Measurements from ENCODE around the gene LYRM4. TPM values are rescaled to one million over a fixed set of nuclear protein-coding genes. Genes with fewer than 3 reads are reported as not detected.
"Not testable (repeated sequence)": the region's sequence is repeated elsewhere in the genome, so short reads cannot be mapped to it uniquely, and the experiment has no call there.

LYRM4 gene
- total RNA-seq, 1 donor from 2014 or later: 39.3 TPM

DNA sequence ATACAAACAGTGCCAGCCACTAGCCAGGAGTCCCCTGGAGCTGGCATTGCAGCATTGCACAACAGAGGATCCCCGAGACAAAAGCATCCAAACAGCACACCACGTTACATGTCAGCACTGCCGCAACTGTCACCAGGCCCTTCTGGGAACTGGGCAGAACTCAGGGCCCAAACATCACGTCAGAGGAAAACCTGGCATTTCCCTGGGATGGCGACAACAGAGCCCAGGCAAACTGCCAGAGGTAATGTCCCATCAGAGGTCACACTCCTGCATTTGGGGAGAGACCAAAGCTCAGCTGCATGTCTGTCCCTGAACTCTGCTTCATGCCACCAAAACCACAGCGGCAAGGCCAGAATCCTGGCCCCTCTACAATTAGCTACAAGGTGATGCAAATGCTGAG, 139.3 kb downstream of the LYRM4 start:
- no peak overlapping the region for H3K27ac Mint-ChIP-seq (ENCODE audit: unreplicated experiment)
- peaks cover 2% of the 10 kb centered on the region for H3K36me3 Mint-ChIP-seq (ENCODE audit: low read depth)
- no peak overlapping the region for H3K4me3 Mint-ChIP-seq
- no peaks in the 10 kb centered on the region for H3K27me3 Mint-ChIP-seq (ENCODE audit: low read depth)
- DNase-seq (ENCODE audit: low read depth, low spot score): no peak
- no peaks in the 10 kb centered on the region for H3K9me3 Mint-ChIP-seq
- no peak for TF ChIP-seq CTCF (conservative IDR thresholded peaks at IDR 0.05)
- H3K4me1 Mint-ChIP-seq: no peaks in the 10 kb centered on the region

DNA sequence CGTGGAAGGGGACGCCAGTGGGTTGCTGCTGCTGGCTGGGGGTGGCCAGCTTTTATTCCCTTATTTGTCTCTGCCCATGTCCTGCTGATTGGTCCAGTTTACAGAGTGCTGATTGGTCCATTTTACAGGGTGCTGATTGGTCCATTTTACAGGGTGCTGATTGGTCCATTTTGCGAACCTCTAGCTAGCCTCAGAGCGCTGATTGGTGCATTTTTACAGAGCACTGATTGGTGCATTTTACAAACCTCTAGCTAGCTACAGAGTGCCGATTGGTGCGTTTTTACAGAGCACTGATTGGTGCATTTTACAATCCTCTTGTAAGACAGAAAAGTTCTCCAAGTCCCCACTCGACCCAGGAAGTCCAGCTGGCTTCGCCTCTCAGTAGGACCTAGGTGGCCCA, 140.2 kb downstream of the LYRM4 start:
- not testable (repeated sequence) for H3K4me3 Mint-ChIP-seq; H3K27me3 Mint-ChIP-seq (ENCODE audit: low read depth); H3K27ac Mint-ChIP-seq (ENCODE audit: unreplicated experiment); DNase-seq (ENCODE audit: low read depth, low spot score); H3K9me3 Mint-ChIP-seq; H3K4me1 Mint-ChIP-seq; H3K36me3 Mint-ChIP-seq (ENCODE audit: low read depth)

DNA sequence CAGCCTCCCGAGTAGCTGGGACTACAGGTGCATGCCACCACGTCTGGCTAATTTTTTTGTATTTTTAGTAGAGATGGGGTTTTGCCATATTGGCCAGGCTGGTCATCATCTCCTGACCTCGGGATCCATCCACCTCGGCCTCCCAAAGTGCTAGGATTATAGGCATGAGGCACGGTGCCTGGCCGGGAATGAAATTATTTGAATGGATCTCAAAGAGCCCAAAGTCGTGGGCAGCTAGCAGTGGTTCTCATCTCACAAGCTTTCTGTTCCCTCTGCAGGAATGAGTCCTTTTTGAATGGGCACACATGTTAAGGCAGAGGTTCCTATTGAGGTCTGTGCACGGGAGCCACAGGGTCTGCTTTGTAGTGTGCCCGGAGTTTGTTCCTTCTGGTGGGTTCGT, 140.7 kb downstream of the LYRM4 start:
- DNase-seq (ENCODE audit: low read depth, low spot score): no peak
- Mint-ChIP-seq H3K4me1 (no peaks in the 10 kb centered on the region), H3K36me3 (ENCODE audit: low read depth) (peaks cover 2% of the 10 kb centered on the region), H3K4me3 (no peak overlapping the region), H3K27ac (ENCODE audit: unreplicated experiment) (no peak overlapping the region), H3K9me3 (no peaks in the 10 kb centered on the region), H3K27me3 (ENCODE audit: low read depth) (no peaks in the 10 kb centered on the region)
- TF ChIP-seq CTCF (conservative IDR thresholded peaks at IDR 0.05): no peak

DNA sequence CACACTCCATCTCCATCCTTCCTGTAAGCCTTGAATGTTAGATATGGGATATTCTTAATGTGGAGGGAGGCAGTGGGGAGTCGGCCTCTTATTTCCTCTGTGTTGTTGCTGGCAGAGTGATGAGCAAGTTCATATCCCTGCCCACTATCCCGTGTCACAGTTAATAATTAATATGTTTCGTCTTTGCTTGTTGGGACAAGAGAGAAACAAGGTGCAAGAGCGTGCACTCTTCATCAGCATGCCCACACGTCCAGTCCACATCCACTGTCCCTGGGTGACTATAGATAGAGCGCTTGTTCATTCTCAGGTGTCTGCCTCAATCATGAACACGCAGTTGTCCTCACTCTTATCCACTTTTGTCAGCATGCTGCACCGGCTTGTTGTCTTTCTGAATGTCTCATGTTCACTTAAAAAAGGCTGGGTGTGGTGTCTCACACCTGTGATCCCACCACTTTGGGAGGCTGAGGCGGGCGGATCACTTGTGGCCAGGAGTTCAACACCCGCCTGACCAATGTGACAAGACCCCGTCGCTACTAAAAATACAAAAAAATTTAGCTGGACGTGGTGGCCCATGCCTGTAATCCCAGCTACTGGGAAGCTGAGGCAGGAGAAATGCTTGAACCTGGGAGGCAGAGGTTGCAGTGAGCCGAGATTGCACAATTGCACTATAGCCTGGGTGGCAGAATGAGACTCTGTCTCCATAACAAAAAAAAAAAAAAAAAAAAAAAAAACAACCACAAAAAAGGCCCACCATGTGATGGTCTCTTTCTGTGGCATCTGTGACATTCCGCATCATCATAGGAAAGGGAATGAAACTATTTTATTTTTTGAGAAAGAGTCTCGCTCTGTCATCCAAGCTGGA, 141.4 kb downstream of the LYRM4 start:
- DNase-seq (ENCODE audit: low read depth, low spot score): no peak
- H3K27me3 Mint-ChIP-seq (ENCODE audit: low read depth): no peaks in the 10 kb centered on the region
- peaks cover 2% of the 10 kb centered on the region for H3K36me3 Mint-ChIP-seq (ENCODE audit: low read depth)
- no peak overlapping the region for H3K4me3 Mint-ChIP-seq
- no peaks in the 10 kb centered on the region for H3K9me3 Mint-ChIP-seq
- no peak overlapping the region for H3K27ac Mint-ChIP-seq (ENCODE audit: unreplicated experiment)
- no peaks in the 10 kb centered on the region for H3K4me1 Mint-ChIP-seq
- no peak for TF ChIP-seq CTCF (conservative IDR thresholded peaks at IDR 0.05)

DNA sequence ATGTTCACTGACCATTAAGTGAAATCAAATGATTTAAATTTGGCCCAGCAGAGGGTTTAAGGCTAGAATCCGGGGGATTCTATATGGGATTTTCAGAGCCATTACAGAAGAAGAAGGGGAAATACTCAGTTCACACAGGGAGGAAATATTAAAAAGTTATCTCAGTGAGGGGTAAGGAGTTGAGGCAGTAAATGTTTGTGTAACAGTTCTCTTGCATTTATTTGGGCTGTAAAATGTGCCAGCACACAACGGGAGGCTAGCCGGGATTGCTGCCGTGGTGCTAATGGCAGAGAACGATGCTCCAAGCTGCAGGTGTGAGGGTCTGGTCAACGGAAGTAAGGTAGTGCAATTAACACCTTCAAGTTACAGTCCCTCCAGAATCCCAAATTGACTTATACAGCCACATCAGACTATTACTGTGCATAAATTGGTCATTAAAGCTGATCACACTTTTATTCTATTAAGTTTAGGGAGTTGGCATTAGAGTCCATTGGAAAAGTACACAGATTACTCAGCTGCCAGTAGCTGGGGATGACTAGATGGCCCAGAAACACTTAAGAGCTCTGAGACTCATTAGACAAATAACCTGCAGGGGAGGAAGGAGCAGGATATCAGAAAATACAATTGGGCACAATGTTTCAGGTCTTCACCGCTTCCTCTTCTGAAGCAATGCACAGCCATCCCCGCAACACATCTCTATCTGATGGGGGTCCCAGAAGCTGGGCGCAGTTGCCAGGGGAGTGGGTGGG, 144.3 kb downstream of the LYRM4 start:
- no peak for TF ChIP-seq CTCF (conservative IDR thresholded peaks at IDR 0.05)
- no peaks in the 10 kb centered on the region for H3K9me3 Mint-ChIP-seq
- H3K27me3 Mint-ChIP-seq (ENCODE audit: low read depth): no peaks in the 10 kb centered on the region
- peaks cover 7% of the 10 kb centered on the region for H3K36me3 Mint-ChIP-seq (ENCODE audit: low read depth)
- H3K4me1 Mint-ChIP-seq: no peaks in the 10 kb centered on the region
- no peak overlapping the region for H3K4me3 Mint-ChIP-seq
- DNase-seq (ENCODE audit: low read depth, low spot score): no peak
- no peak overlapping the region for H3K27ac Mint-ChIP-seq (ENCODE audit: unreplicated experiment)

DNA sequence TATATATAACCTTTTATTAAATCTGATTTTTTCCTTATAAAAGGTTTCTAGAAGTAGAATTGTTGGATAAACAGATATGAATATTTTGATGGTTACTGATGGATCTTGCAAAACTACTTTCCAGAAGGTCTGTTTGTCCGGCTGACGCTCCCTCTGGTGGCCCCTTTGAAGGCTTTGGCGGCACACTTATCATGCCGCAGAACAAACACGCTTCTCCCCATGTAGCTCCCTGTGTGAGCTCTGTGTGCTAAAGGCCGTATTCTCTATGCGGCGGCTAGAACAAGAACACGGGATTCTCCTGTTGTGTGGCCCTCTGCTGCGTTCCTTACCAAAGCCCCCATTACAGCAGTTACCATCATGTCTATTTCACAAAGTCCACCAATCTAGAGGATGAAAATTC, 145.6 kb downstream of the LYRM4 start:
- Mint-ChIP-seq H3K4me1 (no peaks in the 10 kb centered on the region), H3K27me3 (ENCODE audit: low read depth) (no peaks in the 10 kb centered on the region), H3K4me3 (no peak overlapping the region), H3K9me3 (no peaks in the 10 kb centered on the region), H3K27ac (ENCODE audit: unreplicated experiment) (peak overlapping the region; percentile 55), H3K36me3 (ENCODE audit: low read depth) (peaks cover 11% of the 10 kb centered on the region)
- TF ChIP-seq CTCF (conservative IDR thresholded peaks at IDR 0.05): peak; percentile 35
- no peak for DNase-seq (ENCODE audit: low read depth, low spot score)

Data from neural crest cell (in vitro differentiated cells).